Lower lobe of right lung (tissue), 2 donors: ENCODE measurements around the gene NIPAL1. TPM values are rescaled to one million over a fixed set of nuclear protein-coding genes. Genes with fewer than 3 reads are reported as not detected.

Experiments
- ATAC-seq, 2 donors: fragments of 200-7000 bp; cut with Tn5 transposase; one replicate each; pipeline ENCODE4 v1.9.1; 2020 to 2022; ENCODE audit warnings: mild to moderate bottlenecking in 2 of 2, moderate library complexity in 2 of 2
- DNase-seq: peaks from one replicate; pipeline ENCODE4 v3.0.0-alpha.2; 2020
- H3K27ac ChIP-seq: fragments of 200-600 bp; one replicate; pipeline ENCODE4 v1.8.0; 2022
- H3K27me3 ChIP-seq: fragments of 200-600 bp; one replicate; pipeline ENCODE4 v1.8.0; 2022; ENCODE audit warnings: low read depth
- H3K36me3 ChIP-seq: fragments of 200-600 bp; one replicate; pipeline ENCODE4 v1.8.0; 2022; ENCODE audit warnings: mild to moderate bottlenecking
- H3K4me1 ChIP-seq: fragments of 200-600 bp; one replicate; pipeline ENCODE4 v1.8.0; 2022
- H3K4me3 ChIP-seq: fragments of 200-600 bp; one replicate; pipeline ENCODE4 v1.8.0; 2022; ENCODE audit warnings: mild to moderate bottlenecking
- H3K9me3 ChIP-seq: fragments of 200-600 bp; one replicate; pipeline ENCODE4 v1.8.0; 2022
- CTCF ChIP-seq: fragments of 200-600 bp; IDR thresholded peaks from one replicate; pipeline ENCODE4 v1.8.0; 2022; ENCODE audit warnings: antibody characterized with exemption, mild to moderate bottlenecking
- intact Hi-C: fragments of 100-400 bp; cut with DNase I; formaldehyde crosslinking; loops from one replicate; pipeline ENCODE4 v1.11.0; 2022
- total RNA-seq: library from RNA; stranded (reverse); fragmentation: NEBNext Ultra II Directional; extraction: Animal tissue kit (Norgen Biotek cat#: 25700); gene quantifications from one replicate; pipeline ENCODE4 v1.2.1, GENCODE V29; 2021
- donor health status: DM: no; HTN: yes; CAD: no; lungs with severe emphysema.

NIPAL1 gene
- total RNA-seq, 1 donor from 2014 or later: 1.3 TPM

GRCh38 chr4:48039561-48039960 is 23.0 kb downstream of the NIPAL1 start:
- no peaks in the 10 kb centered on the region for H3K9me3 ChIP-seq
- ATAC-seq: no peak
- intact Hi-C loops: no loop called here

GRCh38 chr4:48041535-48042137 is 25.1 kb downstream of the NIPAL1 start:
- no peak for DNase-seq
- intact Hi-C loops: no loop called here
- no peaks in the 10 kb centered on the region for H3K9me3 ChIP-seq
- no peaks in the 10 kb centered on the region for H3K4me1 ChIP-seq
- no peaks in the 10 kb centered on the region for H3K36me3 ChIP-seq
- no peak for TF ChIP-seq CTCF
- no peak for ATAC-seq
- no peak overlapping the region for H3K4me3 ChIP-seq
- H3K27ac ChIP-seq: no peak overlapping the region
- peaks cover 17% of the 10 kb centered on the region for H3K27me3 ChIP-seq

More at GRCh38 chr4:48039561-48039960, 23.0 kb downstream of the NIPAL1 start:
- peaks cover 8% of the 10 kb centered on the region for H3K27me3 ChIP-seq
- no peak for TF ChIP-seq CTCF
- H3K4me3 ChIP-seq: no peak overlapping the region
- DNase-seq: no peak
- no peaks in the 10 kb centered on the region for H3K4me1 ChIP-seq
- no peak overlapping the region for H3K27ac ChIP-seq
- H3K36me3 ChIP-seq: no peaks in the 10 kb centered on the region

GRCh38 chr4:48042979-48043461 is 26.4 kb downstream of the NIPAL1 start:
- TF ChIP-seq CTCF: no peak
- H3K4me3 ChIP-seq: no peak overlapping the region
- H3K9me3 ChIP-seq: no peaks in the 10 kb centered on the region
- H3K4me1 ChIP-seq: peaks cover 5% of the 10 kb centered on the region
- DNase-seq: no peak
- intact Hi-C loops: no loop called here
- peaks cover 21% of the 10 kb centered on the region for H3K27me3 ChIP-seq
- no peak for ATAC-seq
- H3K27ac ChIP-seq: no peak overlapping the region
- no peaks in the 10 kb centered on the region for H3K36me3 ChIP-seq

GRCh38 chr4:48043504-48043903 is 26.9 kb downstream of the NIPAL1 start:
- Histone ChIP-seq H3K9me3 (no peaks in the 10 kb centered on the region), H3K4me3 (no peak overlapping the region), H3K36me3 (no peaks in the 10 kb centered on the region), H3K4me1 (peaks cover 6% of the 10 kb centered on the region), H3K27me3 (peaks cover 22% of the 10 kb centered on the region), H3K27ac (no peak overlapping the region)
- intact Hi-C loops: no loop called here
- ATAC-seq (no peak), DNase-seq (no peak)
- TF ChIP-seq CTCF: no peak

GRCh38 chr4:48044298-48044697 is 27.7 kb downstream of the NIPAL1 start:
- no peak for ATAC-seq
- H3K27ac ChIP-seq: no peak overlapping the region
- no peaks in the 10 kb centered on the region for H3K36me3 ChIP-seq
- no peak for DNase-seq
- no peak overlapping the region for H3K4me3 ChIP-seq
- no peaks in the 10 kb centered on the region for H3K9me3 ChIP-seq
- intact Hi-C loops: no loop called here
- no peak for TF ChIP-seq CTCF
- peaks cover 6% of the 10 kb centered on the region for H3K4me1 ChIP-seq
- peaks cover 22% of the 10 kb centered on the region for H3K27me3 ChIP-seq
